IMR-90 (cell line): ENCODE data around the gene NUP205. TPM values are rescaled to one million over a fixed set of nuclear protein-coding genes. Genes with fewer than 3 reads are reported as not detected.

Experiments used
- ATAC-seq: fragments of 200-7000 bp; cut with Tn5 transposase; 2 replicates; pipeline ENCODE4 v1.9.1; 2020; ENCODE audit warnings: low read depth, mild to moderate bottlenecking, moderate library complexity
- BruUV-seq: library from RNA; stranded (reverse); fragments of 400-500 nt; replicated peaks from 2 replicates; lab custom pipeline; 2021; lab: Mats Ljungman, UMichigan
- CTCF ChIA-PET: fragments of 300-600 bp; formaldehyde crosslinking; extraction: SDS; loops from one replicate; lab custom pipeline; 2021; ENCODE audit warnings: antibody characterized with exemption; lab: Yijun Ruan, JAX
- POLR2A ChIA-PET: fragments of 300-600 bp; sonication (Branson Sonifier 250); formaldehyde crosslinking; loops from one replicate; lab custom pipeline; 2022; ENCODE audit warnings: antibody characterized with exemption; ENCODE audit not compliant: unreplicated experiment; lab: Charles Lee
- DNase-seq: peaks from one replicate; pipeline ENCODE4 v3.0.0; 2013
- H2AFZ ChIP-seq: replicated peaks from 2 replicates; pipeline ENCODE3; 2013; ENCODE audit warnings: low read length, mild to moderate bottlenecking; ENCODE audit not compliant: poor library complexity
- H2AK5ac ChIP-seq: 2 replicates; pipeline ENCODE4 v1.6.1; 2013; ENCODE audit warnings: low read depth, low read length, inconsistent platforms
- H2AK9ac ChIP-seq: replicated peaks from 2 replicates; pipeline ENCODE3; 2013; ENCODE audit warnings: mild to moderate bottlenecking, low read depth, low read length, moderate library complexity; ENCODE audit not compliant: poor library complexity
- H2BK120ac ChIP-seq: 2 replicates; pipeline ENCODE4 v1.6.1; 2013; ENCODE audit warnings: low read depth, low read length, inconsistent platforms
- H2BK15ac ChIP-seq: 3 replicates; pipeline ENCODE4 v1.6.1; 2013; ENCODE audit warnings: low read depth, low read length, inconsistent platforms
- H2BK20ac ChIP-seq: 2 replicates; pipeline ENCODE4 v1.6.1; 2013; ENCODE audit warnings: low read depth, mild to moderate bottlenecking, inconsistent platforms, low read length, moderate library complexity
- H2BK5ac ChIP-seq: 2 replicates; pipeline ENCODE4 v1.6.1; 2013; ENCODE audit warnings: mild to moderate bottlenecking, low read depth, low read length, inconsistent platforms; ENCODE audit not compliant: poor library complexity, severe bottlenecking
- H3K14ac ChIP-seq: replicated peaks from 2 replicates; pipeline ENCODE4 v1.6.1; 2013; ENCODE audit warnings: low read depth, low read length, inconsistent platforms
- H3K18ac ChIP-seq: 2 replicates; pipeline ENCODE4 v1.6.1; 2013; ENCODE audit warnings: low read depth, low read length, control low read depth
- H3K23ac ChIP-seq: 2 replicates; pipeline ENCODE4 v1.6.1; 2013; ENCODE audit warnings: low read depth, low read length, inconsistent platforms
- H3K27ac ChIP-seq: 2 replicates; pipeline ENCODE4 v1.5.1; 2013; ENCODE audit warnings: mild to moderate bottlenecking, control low read depth, low read length; ENCODE audit not compliant: insufficient read depth
- H3K27me3 ChIP-seq: 2 replicates; pipeline ENCODE4 v1.6.1; 2013; ENCODE audit warnings: low read length; ENCODE audit not compliant: control insufficient read depth, insufficient read depth
- H3K36me3 ChIP-seq: 2 replicates; pipeline ENCODE4 v1.6.1; 2013; ENCODE audit warnings: low read length, mixed read lengths; ENCODE audit not compliant: control insufficient read depth, insufficient read depth
- H3K4ac ChIP-seq: 2 replicates; pipeline ENCODE4 v1.6.1; 2013; ENCODE audit warnings: low read depth, low read length, inconsistent platforms
- H3K4me1 ChIP-seq: 2 replicates; pipeline ENCODE4 v1.6.1; 2013; ENCODE audit warnings: low read length, mixed read lengths; ENCODE audit not compliant: control insufficient read depth, insufficient read depth
- H3K4me2 ChIP-seq: 2 replicates; pipeline ENCODE4 v1.6.1; 2013; ENCODE audit warnings: low read depth, mild to moderate bottlenecking, control low read depth, low read length, moderate library complexity
- H3K4me3 ChIP-seq: 2 replicates; pipeline ENCODE4 v1.5.1; 2013; ENCODE audit warnings: low read depth, mild to moderate bottlenecking, control low read depth, low read length, moderate library complexity; ENCODE audit not compliant: insufficient read depth
- H3K56ac ChIP-seq: 2 replicates; pipeline ENCODE4 v1.6.1; 2013; ENCODE audit warnings: low read length, inconsistent platforms; ENCODE audit not compliant: insufficient read depth; ENCODE audit errors: extremely low read depth
- H3K79me1 ChIP-seq, 2 experiments: 2 replicates each; pipeline ENCODE4 v1.6.1; 2013; ENCODE audit warnings: low read length in 2 of 2, inconsistent platforms in 1 of 2, low read depth in 1 of 2
- H3K9ac ChIP-seq: 2 replicates; pipeline ENCODE4 v1.6.1; 2013; ENCODE audit warnings: low read depth, low read length, control low read depth
- H3K9me1 ChIP-seq: 2 replicates; pipeline ENCODE4 v1.6.1; 2013; ENCODE audit warnings: low read length, inconsistent platforms; ENCODE audit not compliant: insufficient read depth
- H3K9me3 ChIP-seq: 2 replicates; pipeline ENCODE4 v1.6.1; 2013; ENCODE audit warnings: low read length; ENCODE audit not compliant: control insufficient read depth, insufficient read depth
- H4K20me1 ChIP-seq: 2 replicates; pipeline ENCODE4 v1.6.1; 2013; ENCODE audit warnings: low read length, inconsistent platforms; ENCODE audit not compliant: insufficient read depth
- H4K5ac ChIP-seq: 2 replicates; pipeline ENCODE4 v1.6.1; 2013; ENCODE audit warnings: mild to moderate bottlenecking, low read depth, low read length, control low read depth
- H4K8ac ChIP-seq, 2 experiments: 2 replicates each; pipeline ENCODE4 v1.6.1; 2013; ENCODE audit warnings: low read depth in 2 of 2, low read length in 2 of 2, control low read depth in 1 of 2, inconsistent platforms in 1 of 2
- H4K91ac ChIP-seq: 2 replicates; pipeline ENCODE4 v1.6.1; 2013; ENCODE audit warnings: low read depth, low read length, inconsistent platforms; ENCODE audit not compliant: insufficient read depth
- BHLHE40 ChIP-seq: fragments of 150-350 bp; IDR thresholded peaks from 2 replicates; pipeline ENCODE4 v1.6.1; 2016; ENCODE audit warnings: mild to moderate bottlenecking, low read depth, low read length
- CEBPB ChIP-seq: IDR thresholded peaks from 2 replicates; pipeline ENCODE4 v1.6.1; 2012; ENCODE audit warnings: low read depth, low read length, improper control_type of control experiment
- CHD1 ChIP-seq: IDR thresholded peaks from 2 replicates; pipeline ENCODE4 v1.6.1; 2012; ENCODE audit warnings: low read depth, low read length, improper control_type of control experiment
- ELK1 ChIP-seq: fragments of 150-350 bp; IDR thresholded peaks from 2 replicates; pipeline ENCODE4 v1.6.1; 2016; ENCODE audit warnings: low read depth, mild to moderate bottlenecking, low read length, moderate library complexity, borderline replicate concordance
- FOS ChIP-seq: fragments of 150-350 bp; IDR thresholded peaks from 2 replicates; pipeline ENCODE4 v1.6.1; 2016; ENCODE audit warnings: low read depth, low read length
- MAFK ChIP-seq: IDR thresholded peaks from 2 replicates; pipeline ENCODE4 v1.6.1; 2012; ENCODE audit warnings: low read depth, low read length, improper control_type of control experiment
- NFE2L2 ChIP-seq: fragments of 150-350 bp; IDR thresholded peaks from 2 replicates; pipeline ENCODE4 v1.6.1; 2016; ENCODE audit warnings: low read depth, mild to moderate bottlenecking, low read length
- POLR2A ChIP-seq: IDR thresholded peaks from 2 replicates; pipeline ENCODE4 v1.6.1; 2012; ENCODE audit warnings: mild to moderate bottlenecking, low read depth, low read length
- SMC3 ChIP-seq: fragments of 150-350 bp; IDR thresholded peaks from 2 replicates; pipeline ENCODE4 v1.6.1; 2016; ENCODE audit warnings: low read depth, mild to moderate bottlenecking, antibody characterized with exemption, low read length, moderate library complexity
- USF2 ChIP-seq: fragments of 150-350 bp; IDR thresholded peaks from 2 replicates; pipeline ENCODE4 v1.6.1; 2017; ENCODE audit warnings: mild to moderate bottlenecking, antibody characterized with exemption, low read length, low read depth
- WGBS, 2 experiments: methylation state at CpG; one replicate each; pipeline versions ENCODE4 v1.1.5 to v1.1.7; 2013; ENCODE audit warnings: missing lambda C conversion rate in 2 of 2; ENCODE audit not compliant: insufficient read length in 1 of 2; ENCODE audit errors: extremely low coverage in 2 of 2; 5-methylcytosine and 5-hydroxymethylcytosine counted together
- dilution Hi-C: fragments of 300-500 bp; cut with HindIII; formaldehyde crosslinking; loops from one replicate; pipeline ENCODE4 v1.14.3; 2018; ENCODE audit warnings: low sequenced_read_pairs; ENCODE audit not compliant: unreplicated experiment
- in situ Hi-C: fragments of 300-500 bp; cut with MboI; formaldehyde crosslinking; loops from 3 replicates; pipeline ENCODE4 v1.14.3; 2019; ENCODE audit warnings: low sequenced_read_pairs, inconsistent platforms, mixed read lengths
- intact Hi-C: fragments of 100-400 bp; cut with micrococcal nuclease; formaldehyde crosslinking; loops from 2 replicates; pipeline ENCODE4 v1.10.0; 2022
- polyA plus RNA-seq, 3 experiments: library from polyadenylated mRNA; depleted of rRNA; stranded (reverse); fragments of >200 nt; gene quantifications; 2 replicates each; pipeline ENCODE4 v1.2.3, GENCODE V29; 2012; ENCODE audit warnings: low replicate concordance in 1 of 3
- total RNA-seq: library from RNA; depleted of rRNA; stranded (reverse); fragments of >200 nt; gene quantifications from 2 replicates; pipeline ENCODE4 v1.2.3, GENCODE V29; 2012
- TF ChIP-seq, protein P1 (sequence below): conservative IDR thresholded peaks from 2 replicates; pipeline ENCODE4 v1.5.1; 2012; ENCODE audit warnings: mild to moderate bottlenecking, low read depth, low read length, improper control_type of control experiment

Gene NUP205
- total and polyA plus RNA-seq, 2 of the 4 experiments (the other 2 are of a cell fraction) = 29.5 to 84.6 TPM

- BruUV-seq = no TSS peak
- no peak overlapping the region for H2BK20ac ChIP-seq
- no peak overlapping the region for H2AK5ac ChIP-seq
- H3K9me3 ChIP-seq = no peaks in the 10 kb centered on the region
- no peaks in the 10 kb centered on the region for H3K79me1 ChIP-seq
- POLR2A ChIA-PET = no interaction called here
- CTCF ChIA-PET = no interaction called here
- H2AFZ ChIP-seq = no peak overlapping the region
- no peak overlapping the region for H2BK15ac ChIP-seq
- H3K4me2 ChIP-seq = no peak overlapping the region
- H3K9me1 ChIP-seq = no peaks in the 10 kb centered on the region
- no peak overlapping the region for H4K8ac ChIP-seq
- no peak overlapping the region for H3K18ac ChIP-seq
- TF ChIP-seq USF2 (no peak), BHLHE40 (no peak), MAFK (no peak), POLR2A (no peak), CHD1 (no peak), CEBPB (no peak), NFE2L2 (no peak), ELK1 (no peak), SMC3 (no peak), FOS (no peak)
- TF ChIP-seq, protein P1, sequence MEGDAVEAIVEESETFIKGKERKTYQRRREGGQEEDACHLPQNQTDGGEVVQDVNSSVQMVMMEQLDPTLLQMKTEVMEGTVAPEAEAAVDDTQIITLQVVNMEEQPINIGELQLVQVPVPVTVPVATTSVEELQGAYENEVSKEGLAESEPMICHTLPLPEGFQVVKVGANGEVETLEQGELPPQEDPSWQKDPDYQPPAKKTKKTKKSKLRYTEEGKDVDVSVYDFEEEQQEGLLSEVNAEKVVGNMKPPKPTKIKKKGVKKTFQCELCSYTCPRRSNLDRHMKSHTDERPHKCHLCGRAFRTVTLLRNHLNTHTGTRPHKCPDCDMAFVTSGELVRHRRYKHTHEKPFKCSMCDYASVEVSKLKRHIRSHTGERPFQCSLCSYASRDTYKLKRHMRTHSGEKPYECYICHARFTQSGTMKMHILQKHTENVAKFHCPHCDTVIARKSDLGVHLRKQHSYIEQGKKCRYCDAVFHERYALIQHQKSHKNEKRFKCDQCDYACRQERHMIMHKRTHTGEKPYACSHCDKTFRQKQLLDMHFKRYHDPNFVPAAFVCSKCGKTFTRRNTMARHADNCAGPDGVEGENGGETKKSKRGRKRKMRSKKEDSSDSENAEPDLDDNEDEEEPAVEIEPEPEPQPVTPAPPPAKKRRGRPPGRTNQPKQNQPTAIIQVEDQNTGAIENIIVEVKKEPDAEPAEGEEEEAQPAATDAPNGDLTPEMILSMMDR = no peak
- no peak overlapping the region for H2AK9ac ChIP-seq
- no peak for ATAC-seq
- H3K36me3 ChIP-seq = no peaks in the 10 kb centered on the region
- dilution Hi-C loops (no loop called here), in situ Hi-C loops (no loop called here), intact Hi-C loops (no loop called here)
- no peak overlapping the region for H3K4ac ChIP-seq
- no peak for DNase-seq
- WGBS, 2 experiments = no CpG with 5 or more reads among the region's 4 CpGs
- no peaks in the 10 kb centered on the region for H3K4me1 ChIP-seq
- no peak overlapping the region for H4K91ac ChIP-seq
- no peak overlapping the region for H4K5ac ChIP-seq
- no peak overlapping the region for H3K14ac ChIP-seq
- no peak overlapping the region for H3K9ac ChIP-seq
- H3K4me3 ChIP-seq = no peak overlapping the region
- no peak overlapping the region for H2BK120ac ChIP-seq
- H2BK5ac ChIP-seq = no peak overlapping the region
- no peak overlapping the region for H3K56ac ChIP-seq
- H3K27me3 ChIP-seq = peaks cover 6% of the 10 kb centered on the region
- no peaks in the 10 kb centered on the region for H4K20me1 ChIP-seq
- H3K23ac ChIP-seq = no peak overlapping the region
- H3K27ac ChIP-seq = no peak overlapping the region
Observed at GRCh38 chr7:135525426-135525825, 32.3 kb upstream of the NUP205 start.
